KOPT-K1 (cell line): ENCODE data around the gene CCDC71L.

ENCODE experiments used
- H3K27ac ChIP-seq: fragments of 200-600 bp; sonication (generic); 2 replicates; pipeline ENCODE4 v1.5.1; 2016; ENCODE audit warnings: antibody characterized with exemption, mild to moderate bottlenecking, low read depth, low read length; ENCODE audit not compliant: poor library complexity, severe bottlenecking
- H3K36me3 ChIP-seq: fragments of 200-600 bp; sonication (generic); 2 replicates; pipeline ENCODE4 v1.5.1; 2017; ENCODE audit warnings: antibody characterized with exemption, mild to moderate bottlenecking, low read length, moderate library complexity; ENCODE audit not compliant: insufficient read depth
- H3K9me3 ChIP-seq: fragments of 200-600 bp; sonication (generic); 2 replicates; pipeline ENCODE4 v1.5.1; 2017; ENCODE audit warnings: antibody characterized with exemption, low read length, mild to moderate bottlenecking; ENCODE audit not compliant: insufficient read depth, poor library complexity, severe bottlenecking

Gene CCDC71L

DNA sequence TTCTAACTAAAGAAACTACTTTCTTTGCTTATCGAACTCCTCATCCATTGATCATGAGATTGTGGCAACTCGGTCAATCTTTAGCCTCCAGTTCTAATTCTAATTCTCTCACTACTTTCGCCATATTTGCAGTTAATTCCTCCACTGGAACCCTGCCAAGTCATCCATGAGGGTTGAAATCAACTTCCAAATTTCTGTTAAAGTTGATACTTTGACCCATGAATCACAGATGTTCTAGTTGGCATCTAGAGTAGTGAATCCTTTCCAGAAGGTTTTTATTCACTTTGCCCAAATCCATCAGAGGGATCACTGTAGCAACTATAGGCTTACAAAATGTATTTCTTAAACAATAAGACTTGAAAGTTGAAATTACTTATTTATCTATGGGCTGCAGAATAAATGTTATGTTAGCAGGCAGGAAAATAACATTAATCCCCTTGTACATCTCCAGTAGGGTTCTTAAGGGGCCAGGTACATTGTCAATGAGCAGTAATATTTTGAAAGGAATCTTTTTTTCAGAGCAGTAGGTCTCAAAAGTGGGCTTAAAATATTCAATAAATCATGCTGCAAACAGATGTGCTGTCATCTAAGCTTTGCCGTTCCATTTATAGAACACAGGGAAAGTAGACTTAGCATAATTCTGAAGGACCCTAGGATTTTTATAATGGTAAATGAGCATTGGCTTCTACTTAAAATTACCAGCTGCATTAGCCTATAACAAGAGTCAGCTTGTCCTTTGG lies 39.4 kb downstream of the CCDC71L start:
- Histone ChIP-seq H3K9me3 (peaks cover 12% of the 10 kb centered on the region), H3K27ac (no peak overlapping the region), H3K36me3 (no peaks in the 10 kb centered on the region)

DNA sequence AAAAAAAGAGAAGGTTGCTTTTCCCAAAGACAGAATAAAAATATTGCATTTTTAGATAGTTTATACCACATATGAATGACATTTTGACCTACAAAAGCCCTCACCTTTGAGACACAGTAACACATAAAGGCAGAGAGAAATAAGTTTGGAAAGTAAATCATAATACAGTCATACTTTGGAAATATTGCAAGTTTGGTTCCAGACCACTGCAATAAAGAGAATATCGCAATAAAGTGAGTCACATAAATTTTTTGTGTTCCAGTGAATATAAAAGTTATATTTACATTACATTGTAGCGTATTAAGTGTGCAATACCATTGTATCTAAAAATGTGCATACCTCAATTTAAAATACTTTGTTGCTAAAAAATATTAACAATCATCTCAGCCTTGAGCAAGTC lies 40.3 kb downstream of the CCDC71L start:
- H3K36me3 ChIP-seq, result no peaks in the 10 kb centered on the region
- H3K9me3 ChIP-seq, result peaks cover 12% of the 10 kb centered on the region
- H3K27ac ChIP-seq, result no peak overlapping the region

DNA sequence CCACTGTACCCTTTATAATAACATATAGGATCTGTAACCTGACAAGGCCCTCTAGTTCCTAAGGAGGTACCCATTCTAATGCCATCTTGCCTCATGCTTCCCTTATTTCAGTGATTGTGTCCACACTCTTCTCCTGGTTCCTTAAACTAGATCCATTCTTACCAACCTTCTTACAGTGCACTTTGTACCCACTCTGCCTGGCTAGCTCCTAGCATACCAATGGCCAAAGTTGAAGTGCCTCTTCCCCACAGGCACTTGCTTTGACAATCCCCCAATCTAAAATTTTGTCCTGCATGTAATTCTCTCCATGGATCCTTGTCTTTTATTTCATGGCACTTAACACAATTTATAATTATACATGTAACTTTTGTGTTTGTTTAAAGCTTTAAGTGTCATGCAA lies 40.9 kb downstream of the CCDC71L start:
- H3K27ac ChIP-seq, result no peak overlapping the region
- H3K9me3 ChIP-seq, result peaks cover 12% of the 10 kb centered on the region
- H3K36me3 ChIP-seq, result no peaks in the 10 kb centered on the region

DNA sequence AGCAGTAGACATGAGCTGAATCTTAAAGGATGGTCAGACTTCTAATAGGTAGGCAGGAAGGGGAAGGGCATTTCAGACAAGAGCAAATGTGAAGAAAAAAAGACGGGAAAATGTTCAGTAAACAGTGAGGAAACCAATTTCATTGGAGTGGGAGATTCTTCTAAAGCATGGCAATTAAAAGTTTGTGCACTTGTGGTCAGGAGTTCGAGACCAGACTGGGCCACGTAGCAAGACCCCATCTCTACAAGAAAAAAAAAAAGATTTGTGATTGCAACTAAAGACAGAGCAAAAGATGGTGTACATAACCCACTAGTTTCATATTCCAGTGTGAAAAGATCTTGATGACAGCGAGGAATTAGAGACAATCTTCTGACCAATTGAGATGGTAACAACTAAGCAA lies 41.7 kb downstream of the CCDC71L start:
- no peaks in the 10 kb centered on the region for H3K36me3 ChIP-seq
- H3K9me3 ChIP-seq, result peaks cover 12% of the 10 kb centered on the region
- H3K27ac ChIP-seq, result no peak overlapping the region

DNA sequence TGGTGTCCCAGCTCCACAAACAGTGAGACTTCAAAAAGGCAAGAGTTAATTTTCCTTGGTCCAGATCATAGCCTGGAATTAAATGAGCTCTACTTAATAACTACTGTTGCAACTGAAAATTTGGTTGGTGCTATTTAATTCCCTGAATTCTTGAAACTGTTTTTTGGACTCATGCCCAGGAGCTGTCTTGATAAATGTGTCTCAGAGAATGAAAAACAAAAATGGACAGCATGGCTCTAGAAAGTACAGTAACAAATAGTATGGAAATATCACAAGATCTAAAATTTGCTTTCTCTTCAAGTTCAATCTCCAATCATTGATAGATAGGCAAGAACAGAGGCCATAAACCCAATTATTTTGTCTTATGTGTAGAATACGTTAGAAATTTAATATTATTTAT lies 42.5 kb downstream of the CCDC71L start:
- H3K36me3 ChIP-seq, result no peaks in the 10 kb centered on the region
- H3K27ac ChIP-seq, result no peak overlapping the region
- peaks cover 12% of the 10 kb centered on the region for H3K9me3 ChIP-seq

DNA sequence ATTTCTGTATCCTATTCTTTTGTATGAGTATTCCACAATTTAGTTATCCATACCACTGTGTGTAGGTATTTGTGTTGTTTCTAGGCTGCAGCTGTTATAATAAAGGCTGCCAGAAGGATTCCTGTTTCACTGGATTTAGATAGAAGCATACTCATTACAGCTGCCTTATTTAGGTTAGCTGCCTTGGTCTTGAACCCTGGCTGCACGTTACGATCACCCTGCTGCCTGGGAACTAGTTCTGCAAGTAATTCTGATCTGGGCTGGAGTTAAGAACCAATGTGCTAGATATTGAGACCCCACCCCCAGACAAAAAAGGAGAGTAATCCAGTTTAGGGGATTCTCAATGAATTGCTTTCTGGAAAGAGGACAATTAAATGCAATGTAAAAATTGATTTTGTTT lies 43.1 kb downstream of the CCDC71L start:
- Histone ChIP-seq H3K27ac (no peak overlapping the region), H3K36me3 (no peaks in the 10 kb centered on the region), H3K9me3 (peaks cover 12% of the 10 kb centered on the region)

DNA sequence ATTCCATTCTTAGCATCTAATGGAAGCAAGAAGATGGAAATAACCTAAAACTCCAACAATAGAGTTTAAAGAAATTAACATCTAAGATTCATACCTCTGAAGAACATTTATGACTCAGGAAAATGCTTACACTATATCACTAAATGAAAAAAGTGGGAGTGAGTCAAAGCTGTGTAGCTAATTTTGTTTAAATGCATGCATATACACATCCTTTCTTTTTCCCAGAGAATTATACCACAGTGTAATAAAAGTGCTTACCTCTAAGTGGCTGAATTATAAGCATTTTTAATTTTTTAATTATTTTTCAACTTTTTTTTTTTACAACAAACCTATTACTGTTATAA lies 44.3 kb downstream of the CCDC71L start:
- Histone ChIP-seq H3K36me3 (no peaks in the 10 kb centered on the region), H3K27ac (no peak overlapping the region), H3K9me3 (peaks cover 11% of the 10 kb centered on the region)

DNA sequence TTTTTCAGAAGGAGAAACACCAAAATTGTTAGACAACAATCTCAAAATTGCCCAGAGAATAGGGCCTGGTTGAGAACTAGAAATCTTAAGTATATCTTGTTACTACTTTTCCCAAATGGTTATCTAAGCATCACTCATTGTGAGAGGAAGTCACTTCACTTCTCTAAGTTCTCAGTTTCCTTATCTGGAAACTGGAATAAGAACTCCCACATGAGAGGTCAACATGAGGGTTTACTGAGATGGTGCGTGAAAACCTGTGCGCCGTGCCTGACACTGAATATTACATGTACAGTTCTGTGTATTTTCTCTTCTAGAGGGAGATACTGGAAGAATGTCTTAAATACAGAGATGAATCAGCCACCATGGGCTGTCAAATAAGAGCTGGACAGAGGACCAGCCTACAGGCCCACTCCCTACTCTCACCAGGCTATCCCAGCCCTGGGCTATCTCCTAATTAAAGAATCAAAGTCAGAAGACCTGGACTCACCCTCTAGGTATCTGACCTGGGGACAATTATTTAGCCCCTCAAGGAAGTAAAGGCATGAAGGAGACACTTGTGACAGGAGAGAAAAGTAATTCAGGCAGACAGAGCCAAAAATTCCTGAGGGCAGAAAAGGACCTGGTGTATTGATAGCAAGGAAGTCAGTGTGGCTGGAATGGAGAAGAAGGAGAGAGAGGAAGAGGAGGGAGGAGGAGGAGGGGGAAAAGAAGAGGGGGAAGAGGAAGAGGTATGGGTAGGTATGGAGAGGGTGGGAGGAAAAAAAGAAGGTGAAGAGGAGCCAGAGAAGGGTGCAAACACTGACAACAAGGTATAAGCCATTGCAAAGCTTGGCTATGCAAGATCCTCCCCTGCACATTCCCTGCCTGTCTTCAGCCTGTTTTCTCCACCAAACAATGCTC lies 44.9 kb downstream of the CCDC71L start:
- Histone ChIP-seq H3K27ac (no peak overlapping the region), H3K36me3 (no peaks in the 10 kb centered on the region), H3K9me3 (peaks cover 5% of the 10 kb centered on the region)

DNA sequence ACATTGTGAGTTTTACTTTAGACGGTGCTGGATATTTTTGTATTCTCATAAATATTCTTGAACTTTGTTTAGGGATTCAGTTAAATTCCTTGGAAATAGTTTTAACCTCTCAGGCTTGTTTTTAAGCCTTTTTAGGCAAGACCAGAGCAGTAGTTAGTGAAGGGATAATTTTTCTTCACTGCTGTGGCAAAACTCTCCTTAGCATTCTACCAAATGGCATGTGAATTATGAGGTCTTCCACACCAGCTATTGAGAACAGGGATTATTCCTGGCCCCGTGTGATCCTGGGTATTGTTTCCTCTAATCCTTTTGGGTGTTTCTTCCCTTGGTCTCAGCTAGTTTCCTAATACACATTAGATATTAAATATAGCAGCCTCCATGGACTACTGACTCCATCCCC lies 46.2 kb downstream of the CCDC71L start:
- H3K27ac ChIP-seq, result no peak overlapping the region
- no peaks in the 10 kb centered on the region for H3K36me3 ChIP-seq
- peaks cover 4% of the 10 kb centered on the region for H3K9me3 ChIP-seq

DNA sequence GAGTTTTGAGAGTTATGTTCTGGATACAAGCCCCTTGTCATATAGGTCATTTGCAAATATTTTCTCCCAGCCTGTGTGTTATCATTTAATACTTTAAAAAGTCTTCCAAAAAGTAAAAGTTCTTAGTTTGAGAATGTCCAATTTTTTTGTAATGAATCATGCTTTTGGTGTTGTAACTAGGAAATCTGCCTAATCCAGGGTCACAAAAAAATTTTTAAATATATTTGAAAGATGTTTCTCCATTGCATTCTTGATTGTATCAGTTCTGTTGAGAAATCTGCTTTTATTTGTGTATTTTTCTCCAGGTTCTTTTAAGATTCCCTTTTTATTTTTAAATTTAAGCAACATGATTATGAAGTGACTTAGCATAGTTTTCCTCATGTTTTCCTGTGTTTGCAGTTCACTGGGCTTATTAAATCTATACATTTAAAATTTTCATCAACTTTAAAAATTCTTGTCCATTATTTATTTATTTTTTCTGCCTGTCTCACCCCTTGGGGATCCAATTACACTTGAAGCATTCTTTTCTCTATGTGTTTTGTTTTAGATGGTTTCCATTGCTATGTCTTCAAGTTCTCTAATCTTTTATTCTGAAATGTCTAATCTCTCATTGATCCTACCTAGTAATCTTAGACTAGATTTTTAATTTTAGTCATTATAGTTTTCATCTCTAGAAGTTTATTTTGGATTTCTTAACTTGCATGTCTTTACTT lies 47.0 kb downstream of the CCDC71L start:
- Histone ChIP-seq H3K27ac (no peak overlapping the region), H3K9me3 (peaks cover 4% of the 10 kb centered on the region), H3K36me3 (no peaks in the 10 kb centered on the region)

DNA sequence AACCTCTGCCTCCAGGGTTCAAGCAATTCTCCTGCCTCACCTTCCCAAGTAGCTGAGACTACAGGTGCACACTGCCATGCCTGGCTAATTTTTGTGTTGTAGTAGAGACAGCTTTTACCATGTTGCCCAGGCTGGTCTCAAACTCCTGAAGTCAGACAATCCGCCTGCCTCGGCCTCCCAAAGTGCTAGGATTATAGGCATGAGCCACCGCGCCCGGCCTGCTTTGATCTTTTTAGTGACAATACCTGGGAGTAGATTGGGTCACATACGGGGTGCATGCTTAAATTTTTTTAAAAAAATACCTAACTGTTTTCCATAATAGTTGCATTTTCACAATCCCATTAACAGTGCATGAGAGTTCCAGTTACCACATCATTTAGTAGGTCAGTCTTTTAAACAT lies 47.7 kb downstream of the CCDC71L start:
- Histone ChIP-seq H3K27ac (no peak overlapping the region), H3K9me3 (peaks cover 4% of the 10 kb centered on the region), H3K36me3 (no peaks in the 10 kb centered on the region)

DNA sequence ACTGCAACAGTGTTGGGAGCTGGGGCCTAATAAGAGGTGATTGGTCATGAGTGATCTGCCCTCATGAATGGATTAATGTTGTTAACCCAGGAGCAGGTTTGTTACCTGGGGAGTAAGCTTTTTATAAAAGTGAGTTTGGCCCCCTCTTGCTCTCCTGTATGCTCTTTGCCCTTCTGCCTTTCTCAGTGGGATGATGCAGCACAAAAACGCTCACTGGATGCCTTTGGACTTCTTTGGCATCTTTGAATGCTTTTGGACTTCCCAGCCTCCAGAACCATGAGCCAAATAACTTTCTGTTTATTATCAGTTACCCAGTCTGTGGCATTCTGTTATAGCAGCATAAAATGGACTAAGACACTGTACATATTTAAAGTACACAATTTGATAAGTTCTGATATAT lies 48.5 kb downstream of the CCDC71L start:
- H3K36me3 ChIP-seq, result no peaks in the 10 kb centered on the region
- H3K27ac ChIP-seq, result no peak overlapping the region
- H3K9me3 ChIP-seq, result peaks cover 4% of the 10 kb centered on the region

DNA sequence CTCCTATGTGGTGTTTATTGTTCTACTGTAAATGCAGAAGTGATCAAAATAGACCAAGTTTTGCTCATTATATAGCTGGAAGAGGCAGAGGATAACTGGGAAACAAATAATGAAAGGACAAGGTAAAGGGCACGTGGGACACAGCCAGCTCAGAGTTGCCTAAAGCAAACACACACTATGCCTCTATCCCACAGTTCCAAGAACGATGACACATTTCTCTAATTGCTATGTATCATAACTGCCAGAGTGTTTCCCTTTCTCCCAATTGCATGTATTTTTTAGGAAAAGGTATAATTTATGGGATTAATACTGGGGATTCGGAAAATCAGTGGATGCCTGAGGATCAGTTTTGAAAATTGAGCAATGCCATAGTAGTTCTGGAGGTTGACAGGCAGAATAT lies 49.0 kb downstream of the CCDC71L start:
- H3K9me3 ChIP-seq, result peaks cover 4% of the 10 kb centered on the region
- H3K36me3 ChIP-seq, result no peaks in the 10 kb centered on the region
- H3K27ac ChIP-seq, result no peak overlapping the region

DNA sequence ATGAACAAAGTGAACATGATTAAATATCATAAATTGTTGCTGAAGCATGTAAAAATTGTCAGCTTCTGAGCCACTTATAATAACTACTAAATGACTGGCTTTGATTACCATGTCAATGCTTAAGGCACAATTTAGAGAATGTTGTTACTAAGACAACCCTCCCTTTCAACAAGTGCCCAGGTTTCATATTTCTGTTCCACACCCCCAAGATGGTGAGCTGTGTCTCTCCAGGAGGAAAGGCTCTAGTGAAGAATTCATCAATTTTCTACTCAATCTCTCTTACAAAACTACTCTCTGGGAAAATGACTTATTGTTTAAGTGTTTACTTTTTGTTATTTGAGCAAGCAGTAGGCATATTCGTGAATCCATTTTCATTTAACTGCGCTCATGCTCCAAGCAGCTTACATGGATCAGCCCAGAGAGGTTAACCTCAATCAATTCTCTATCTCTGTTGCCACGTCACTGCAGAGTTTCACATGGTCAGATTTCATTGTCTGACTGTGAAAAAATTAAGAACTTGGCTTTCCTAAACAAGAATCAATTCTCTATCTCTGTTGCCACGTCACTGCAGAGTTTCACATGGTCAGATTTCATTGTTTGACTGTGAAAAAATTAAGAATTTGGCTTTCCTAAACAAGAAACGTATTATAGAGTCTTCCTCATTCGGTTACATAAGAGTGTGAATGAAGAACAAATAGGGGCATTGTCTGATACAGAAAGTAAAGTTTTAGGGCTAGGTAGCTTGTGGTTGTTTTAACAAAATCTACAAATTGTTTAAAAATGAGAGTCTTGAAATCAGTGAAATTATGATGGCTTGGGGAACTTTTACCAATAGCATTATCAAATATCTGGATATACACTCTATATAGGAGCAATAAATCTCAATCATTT lies 49.7 kb downstream of the CCDC71L start:
- H3K9me3 ChIP-seq, result peaks cover 4% of the 10 kb centered on the region
- no peaks in the 10 kb centered on the region for H3K36me3 ChIP-seq
- no peak overlapping the region for H3K27ac ChIP-seq
